Smooth muscle cell (in vitro differentiated cells): ENCODE measurements around the gene RHCG. TPM values are rescaled to one million over a fixed set of nuclear protein-coding genes. Genes with fewer than 3 reads are reported as not detected.

Experiments used
- DNase-seq: peaks from one replicate; lab custom pipeline; 2025; ENCODE audit not compliant: unreplicated experiment; lab: John Stamatoyannopoulos, UW
- H2AFZ ChIP-seq: fragments of 200-600 bp; sonication (generic); 2 replicates; pipeline ENCODE4 v1.6.0; 2016; ENCODE audit warnings: antibody characterized with exemption, low read depth, mild to moderate bottlenecking
- H3F3A ChIP-seq: fragments of 200-600 bp; sonication (generic); 2 replicates; pipeline ENCODE4 v1.6.0; 2017; ENCODE audit warnings: antibody characterized with exemption, low read depth
- H3K27ac ChIP-seq: fragments of 200-600 bp; sonication (generic); 2 replicates; pipeline ENCODE4 v1.5.1; 2016; ENCODE audit warnings: low read depth, mild to moderate bottlenecking
- H3K27me3 ChIP-seq: fragments of 200-600 bp; sonication (generic); 2 replicates; pipeline ENCODE4 v1.6.1; 2016; ENCODE audit warnings: low read depth, mild to moderate bottlenecking
- H3K36me3 ChIP-seq: fragments of 200-600 bp; sonication (generic); 2 replicates; pipeline ENCODE4 v1.5.1; 2016; ENCODE audit warnings: low read depth
- H3K4me1 ChIP-seq: fragments of 200-600 bp; sonication (generic); 2 replicates; pipeline ENCODE4 v1.5.1; 2016; ENCODE audit warnings: low read depth
- H3K4me2 ChIP-seq: fragments of 200-600 bp; sonication (generic); 2 replicates; pipeline ENCODE4 v1.6.0; 2016; ENCODE audit warnings: mild to moderate bottlenecking
- H3K4me3 ChIP-seq: fragments of 200-600 bp; sonication (generic); 2 replicates; pipeline ENCODE4 v1.5.1; 2016; ENCODE audit warnings: mild to moderate bottlenecking
- H3K79me2 ChIP-seq: fragments of 200-600 bp; sonication (generic); 2 replicates; pipeline ENCODE4 v1.6.0; 2016; ENCODE audit warnings: low read depth, mild to moderate bottlenecking
- H3K9ac ChIP-seq: fragments of 200-600 bp; sonication (generic); 2 replicates; pipeline ENCODE4 v1.6.0; 2016; ENCODE audit warnings: low read depth
- H3K9me3 ChIP-seq: fragments of 200-600 bp; sonication (generic); replicated peaks from 2 replicates; pipeline ENCODE4 v1.5.1; 2016; ENCODE audit warnings: low read depth
- H4K20me1 ChIP-seq: fragments of 200-600 bp; sonication (generic); 2 replicates; pipeline ENCODE4 v1.6.0; 2016; ENCODE audit warnings: low read depth
- CTCF ChIP-seq: fragments of 200-600 bp; sonication (generic); IDR thresholded peaks from 2 replicates; pipeline ENCODE4 v1.5.1; 2017; ENCODE audit warnings: borderline replicate concordance, mild to moderate bottlenecking, antibody characterized with exemption; ENCODE audit not compliant: insufficient read depth, poor library complexity, severe bottlenecking
- WGBS: methylation state at CpG from one replicate; pipeline ENCODE4 v1.1.7; 2016; ENCODE audit warnings: low lambda C conversion rate; 5-methylcytosine and 5-hydroxymethylcytosine counted together
- polyA plus RNA-seq: library from polyadenylated mRNA; unstranded; fragments of >200 nt; fragmentation: Nextera tagmentation; extraction: Ambion mirVana; gene quantifications from 2 replicates; pipeline ENCODE4 v1.2.1, GENCODE V29; 2016
- total RNA-seq: library from RNA; depleted of rRNA; stranded (reverse); fragments of >200 nt; gene quantifications from 2 replicates; pipeline ENCODE4 v1.2.3, GENCODE V29; 2014

Gene RHCG
- total and polyA plus RNA-seq, 2 experiments from 2014 or later: 10.9 to 12.0 TPM

- no peaks in the 10 kb centered on the region for H3K27me3 ChIP-seq
- H3K4me2 ChIP-seq: no peak overlapping the region
- H3K4me1 ChIP-seq: no peaks in the 10 kb centered on the region
- no peaks in the 10 kb centered on the region for H3K36me3 ChIP-seq
- DNase-seq: no peak
- H3K9me3 ChIP-seq: no peaks in the 10 kb centered on the region
- no peak overlapping the region for H3K9ac ChIP-seq
- no peak overlapping the region for H3K27ac ChIP-seq
- no peak overlapping the region for H3K4me3 ChIP-seq
- no peaks in the 10 kb centered on the region for H3F3A ChIP-seq
- TF ChIP-seq CTCF: no peak
- 85% methylated on average over 6 of the region's 6 CpGs for WGBS
- no peaks in the 10 kb centered on the region for H4K20me1 ChIP-seq
- no peak overlapping the region for H2AFZ ChIP-seq
- H3K79me2 ChIP-seq: no peaks in the 10 kb centered on the region
These were observed 32.5 kb upstream of the RHCG start for GRCh38 chr15:89528757-89529352.

- Histone ChIP-seq H3K79me2 (no peaks in the 10 kb centered on the region), H2AFZ (no peak overlapping the region), H3K9ac (no peak overlapping the region), H3K4me3 (no peak overlapping the region), H3K4me2 (no peak overlapping the region), H3F3A (no peaks in the 10 kb centered on the region), H3K27me3 (no peaks in the 10 kb centered on the region), H3K27ac (no peak overlapping the region), H3K4me1 (no peaks in the 10 kb centered on the region), H3K9me3 (no peaks in the 10 kb centered on the region), H3K36me3 (no peaks in the 10 kb centered on the region), H4K20me1 (no peaks in the 10 kb centered on the region)
- TF ChIP-seq CTCF: no peak
- no peak for DNase-seq
- 85% methylated on average over 10 of the region's 10 CpGs for WGBS
These were observed 30.4 kb upstream of the RHCG start for GRCh38 chr15:89526601-89527441.

GRCh38 chr15:89526181-89526580 is 29.8 kb upstream of the RHCG start:
- Histone ChIP-seq H3K9ac (no peak overlapping the region), H3F3A (no peaks in the 10 kb centered on the region), H4K20me1 (no peaks in the 10 kb centered on the region), H3K4me1 (no peaks in the 10 kb centered on the region), H3K27ac (no peak overlapping the region), H3K4me3 (no peak overlapping the region), H3K79me2 (no peaks in the 10 kb centered on the region), H3K27me3 (no peaks in the 10 kb centered on the region), H3K36me3 (no peaks in the 10 kb centered on the region), H3K4me2 (no peak overlapping the region), H3K9me3 (no peaks in the 10 kb centered on the region), H2AFZ (no peak overlapping the region)
- WGBS: 91% methylated on average over 7 of the region's 7 CpGs
- DNase-seq: no peak
- no peak for TF ChIP-seq CTCF
